Memory B cell (primary cell): Measurements from ENCODE around the gene GLP1R.
"Not testable (repeated sequence)": the region's sequence is repeated elsewhere in the genome, so short reads cannot be mapped to it uniquely, and the experiment has no call there.

ENCODE experiments used
- ATAC-seq: fragments of 150-1000 bp; cut with Tn5 transposase; 2 replicates; pipeline ENCODE4 v1.10.0; 2021; ENCODE audit warnings: low read depth, mild to moderate bottlenecking, moderate library complexity
- DNase-seq, 2 donors: peaks; one replicate each; pipeline ENCODE4 v3.0.0; 2022; ENCODE audit warnings: low spot score in 2 of 2
- H3K27ac Mint-ChIP-seq: one replicate; pipeline ENCODE4 v1.8.0; 2022; ENCODE audit warnings: mild to moderate bottlenecking, moderate library complexity, mixed read lengths
- H3K27me3 Mint-ChIP-seq: one replicate; pipeline ENCODE4 v1.8.0; 2022; ENCODE audit warnings: mixed read lengths
- H3K36me3 Mint-ChIP-seq: one replicate; pipeline ENCODE4 v1.8.0; 2022; ENCODE audit warnings: mild to moderate bottlenecking, mixed read lengths
- H3K4me1 Mint-ChIP-seq: one replicate; pipeline ENCODE4 v1.8.0; 2022; ENCODE audit warnings: mixed read lengths
- H3K4me3 Mint-ChIP-seq: one replicate; pipeline ENCODE4 v1.8.0; 2022; ENCODE audit warnings: mild to moderate bottlenecking, moderate library complexity, mixed read lengths
- H3K9me3 Mint-ChIP-seq: one replicate; pipeline ENCODE4 v1.8.0; 2022; ENCODE audit warnings: mixed read lengths

Gene GLP1R

DNA sequence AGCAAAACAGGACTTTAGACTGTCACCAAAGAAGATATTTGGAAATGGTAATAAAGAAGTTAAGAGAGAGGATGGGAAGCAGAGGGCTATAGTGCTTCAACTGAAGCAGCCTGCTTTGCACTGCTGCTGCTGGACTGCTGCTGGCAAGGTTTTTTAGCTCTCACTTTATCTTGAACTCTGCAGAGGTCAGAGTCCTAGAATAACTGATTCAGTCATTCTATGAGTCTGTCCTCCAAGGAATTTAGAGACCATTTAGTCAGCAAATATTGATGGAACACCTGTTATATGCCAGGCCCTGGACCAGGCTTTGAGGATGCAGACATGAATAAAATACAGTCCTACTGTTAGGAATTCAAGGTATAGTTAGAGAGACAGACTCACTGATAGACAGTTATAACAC lies 75.5 kb downstream of the GLP1R start:
- Mint-ChIP-seq H3K27ac (no peak overlapping the region), H3K4me3 (no peak overlapping the region), H3K27me3 (peaks cover 10% of the 10 kb centered on the region), H3K36me3 (no peaks in the 10 kb centered on the region), H3K4me1 (no peaks in the 10 kb centered on the region), H3K9me3 (no peaks in the 10 kb centered on the region)
- ATAC-seq: no peak
- DNase-seq: no peak

GRCh38 chr6:39128106-39128505 lies 79.5 kb downstream of the GLP1R start:
- DNase-seq: no peak
- ATAC-seq: no peak

GRCh38 chr6:39128832-39129231 lies 80.3 kb downstream of the GLP1R start:
- no peak for DNase-seq
- peaks cover 2% of the 10 kb centered on the region for H3K36me3 Mint-ChIP-seq
- H3K4me1 Mint-ChIP-seq: no peaks in the 10 kb centered on the region
- ATAC-seq: no peak
- H3K4me3 Mint-ChIP-seq: no peak overlapping the region
- H3K9me3 Mint-ChIP-seq: peaks cover 2% of the 10 kb centered on the region
- peaks cover 12% of the 10 kb centered on the region for H3K27me3 Mint-ChIP-seq
- no peak overlapping the region for H3K27ac Mint-ChIP-seq

More at GRCh38 chr6:39128106-39128505, 79.5 kb downstream of the GLP1R start:
- peaks cover 2% of the 10 kb centered on the region for H3K36me3 Mint-ChIP-seq
- peaks cover 12% of the 10 kb centered on the region for H3K27me3 Mint-ChIP-seq
- H3K4me1 Mint-ChIP-seq: no peaks in the 10 kb centered on the region
- no peak overlapping the region for H3K27ac Mint-ChIP-seq
- no peak overlapping the region for H3K4me3 Mint-ChIP-seq
- H3K9me3 Mint-ChIP-seq: peaks cover 2% of the 10 kb centered on the region

DNA sequence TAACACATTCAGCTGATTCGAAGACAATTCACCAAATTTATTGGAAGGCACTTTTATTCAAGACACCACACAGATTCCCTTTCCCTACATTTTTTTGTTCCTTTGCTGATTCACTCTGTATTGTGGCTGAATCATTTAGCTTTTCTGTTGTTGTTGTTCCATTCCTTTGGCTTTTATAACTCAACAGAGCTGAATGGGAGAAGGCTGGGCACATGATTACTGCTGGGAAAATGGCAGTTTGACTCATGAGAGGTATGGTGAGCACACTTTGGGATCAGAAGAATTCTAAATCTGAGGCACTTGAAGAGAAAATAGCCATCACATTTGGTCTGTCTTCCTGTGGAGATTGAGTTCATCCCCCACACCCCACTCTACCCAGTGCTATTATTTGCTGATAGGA lies 82.1 kb downstream of the GLP1R start:
- Mint-ChIP-seq H3K27me3 (peaks cover 7% of the 10 kb centered on the region), H3K36me3 (peaks cover 2% of the 10 kb centered on the region), H3K4me3 (no peak overlapping the region), H3K4me1 (no peaks in the 10 kb centered on the region), H3K27ac (no peak overlapping the region), H3K9me3 (peaks cover 2% of the 10 kb centered on the region)
- ATAC-seq: no peak
- DNase-seq: no peak

GRCh38 chr6:39134761-39135160 lies 86.2 kb downstream of the GLP1R start:
- H3K4me1 Mint-ChIP-seq: not testable (repeated sequence)

GRCh38 chr6:39136207-39136606 lies 87.6 kb downstream of the GLP1R start:
- H3K27ac Mint-ChIP-seq, H3K36me3 Mint-ChIP-seq, DNase-seq, H3K4me3 Mint-ChIP-seq, ATAC-seq, H3K9me3 Mint-ChIP-seq, H3K4me1 Mint-ChIP-seq: not testable (repeated sequence)
- peaks cover 15% of the 10 kb centered on the region for H3K27me3 Mint-ChIP-seq

More at GRCh38 chr6:39134761-39135160, 86.2 kb downstream of the GLP1R start:
- H3K27me3 Mint-ChIP-seq, H3K4me3 Mint-ChIP-seq, ATAC-seq, H3K27ac Mint-ChIP-seq, DNase-seq, H3K9me3 Mint-ChIP-seq, H3K36me3 Mint-ChIP-seq: not testable (repeated sequence)

GRCh38 chr6:39137245-39137644 lies 88.7 kb downstream of the GLP1R start:
- peaks cover 12% of the 10 kb centered on the region for H3K27me3 Mint-ChIP-seq
- H3K9me3 Mint-ChIP-seq: peaks cover 4% of the 10 kb centered on the region
- H3K36me3 Mint-ChIP-seq: no peaks in the 10 kb centered on the region
- DNase-seq (peak in 1 of 2 donors; percentile 14), ATAC-seq (no peak)
- H3K4me1 Mint-ChIP-seq: no peaks in the 10 kb centered on the region
- no peak overlapping the region for H3K4me3 Mint-ChIP-seq
- H3K27ac Mint-ChIP-seq: no peak overlapping the region
